ENCODE results near the gene THAP7.
A peak's percentile ranks its signal among the peaks of the same experiment; 100 is the strongest.

Gene THAP7

DNA sequence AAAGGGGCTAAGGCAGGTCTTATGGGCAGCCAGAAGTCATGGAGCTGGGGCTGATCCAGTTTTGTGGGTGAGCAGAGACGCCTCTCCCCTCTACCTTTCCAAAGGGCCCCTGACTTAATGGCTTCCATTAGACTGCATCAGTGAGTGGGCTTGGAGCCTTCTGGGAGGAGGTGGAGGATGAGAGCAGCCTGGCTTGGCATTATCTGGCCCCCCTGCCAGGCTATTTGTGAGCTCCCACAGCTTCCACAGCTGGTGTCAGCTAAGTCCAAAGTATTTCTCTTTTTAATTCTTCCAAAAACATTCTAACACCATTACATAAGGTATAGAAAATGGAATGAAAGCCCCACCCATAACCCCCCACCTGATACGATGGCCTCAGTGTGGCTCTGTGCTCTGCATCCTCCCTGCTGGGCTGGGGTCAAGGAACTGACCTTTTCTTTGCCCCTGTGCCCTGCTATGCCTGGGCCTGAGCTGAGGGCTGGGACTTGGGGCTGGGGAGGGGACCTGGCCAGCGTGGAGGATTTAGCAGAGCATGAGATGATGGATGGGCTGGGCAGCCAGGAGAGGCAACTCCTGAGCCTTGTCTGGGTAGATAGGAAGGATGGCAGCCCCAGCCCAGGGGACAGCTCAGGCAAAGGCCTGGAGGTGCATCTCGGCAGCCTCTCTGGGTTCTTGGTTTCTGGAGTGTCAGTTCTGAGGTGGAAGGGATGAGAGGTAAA is 30.8 kb downstream of the THAP7 start:
- H3K4me3 ChIP-seq (ENCODE audit: low read depth, low read length) = no peak overlapping the region
- DNase-seq (ENCODE audit: low read depth, low spot score) = peak; percentile 28
- TF ChIP-seq, protein P1, sequence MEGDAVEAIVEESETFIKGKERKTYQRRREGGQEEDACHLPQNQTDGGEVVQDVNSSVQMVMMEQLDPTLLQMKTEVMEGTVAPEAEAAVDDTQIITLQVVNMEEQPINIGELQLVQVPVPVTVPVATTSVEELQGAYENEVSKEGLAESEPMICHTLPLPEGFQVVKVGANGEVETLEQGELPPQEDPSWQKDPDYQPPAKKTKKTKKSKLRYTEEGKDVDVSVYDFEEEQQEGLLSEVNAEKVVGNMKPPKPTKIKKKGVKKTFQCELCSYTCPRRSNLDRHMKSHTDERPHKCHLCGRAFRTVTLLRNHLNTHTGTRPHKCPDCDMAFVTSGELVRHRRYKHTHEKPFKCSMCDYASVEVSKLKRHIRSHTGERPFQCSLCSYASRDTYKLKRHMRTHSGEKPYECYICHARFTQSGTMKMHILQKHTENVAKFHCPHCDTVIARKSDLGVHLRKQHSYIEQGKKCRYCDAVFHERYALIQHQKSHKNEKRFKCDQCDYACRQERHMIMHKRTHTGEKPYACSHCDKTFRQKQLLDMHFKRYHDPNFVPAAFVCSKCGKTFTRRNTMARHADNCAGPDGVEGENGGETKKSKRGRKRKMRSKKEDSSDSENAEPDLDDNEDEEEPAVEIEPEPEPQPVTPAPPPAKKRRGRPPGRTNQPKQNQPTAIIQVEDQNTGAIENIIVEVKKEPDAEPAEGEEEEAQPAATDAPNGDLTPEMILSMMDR (IDR thresholded peaks at IDR 0.05; ENCODE audit: low read depth, low read length) = no peak
- in situ Hi-C loops (cut with HindIII; ENCODE audit: low sequenced_read_pairs) = no loop called here

DNA sequence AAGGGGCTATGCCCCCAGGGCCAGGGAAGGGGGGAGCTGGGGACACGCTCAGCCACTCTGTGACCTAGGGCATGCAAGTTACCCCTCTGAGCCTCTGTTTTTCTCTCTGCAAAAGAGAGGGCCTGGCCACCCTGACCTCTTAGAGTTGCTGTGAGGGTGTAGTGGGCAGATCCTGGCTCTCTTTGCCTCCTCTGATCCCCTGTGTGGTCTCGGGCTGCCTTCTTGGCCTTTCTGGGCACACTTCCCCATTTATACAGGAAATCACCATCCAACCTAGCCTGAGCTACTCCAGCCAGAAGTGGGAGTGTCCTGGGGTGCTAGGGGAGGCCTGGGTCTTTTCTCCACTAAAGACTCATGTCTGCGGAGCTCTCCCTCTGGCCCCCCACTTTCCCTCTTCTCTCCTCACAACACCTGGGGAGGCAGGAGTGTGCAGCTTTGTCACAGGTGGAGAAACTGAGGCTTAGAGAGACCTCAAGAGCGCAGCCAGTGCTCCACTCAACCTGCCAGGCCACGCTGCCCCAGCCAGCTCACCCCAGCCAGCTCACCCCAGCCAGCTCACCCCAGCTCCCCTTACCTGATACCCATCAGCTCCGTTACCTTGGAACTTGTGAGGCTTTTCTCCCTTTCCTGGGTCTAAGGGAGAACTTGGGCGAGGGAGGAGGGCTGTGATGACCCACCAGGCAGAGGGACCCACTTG is 33.5 kb downstream of the THAP7 start:
- H3K4me3 ChIP-seq (ENCODE audit: low read depth, low read length) = no peak overlapping the region
- in situ Hi-C loops (cut with HindIII; ENCODE audit: low sequenced_read_pairs) = no loop called here
- TF ChIP-seq, protein P1 (IDR thresholded peaks at IDR 0.05; ENCODE audit: low read depth, low read length) = no peak
- DNase-seq (ENCODE audit: low read depth, low spot score) = no peak

DNA sequence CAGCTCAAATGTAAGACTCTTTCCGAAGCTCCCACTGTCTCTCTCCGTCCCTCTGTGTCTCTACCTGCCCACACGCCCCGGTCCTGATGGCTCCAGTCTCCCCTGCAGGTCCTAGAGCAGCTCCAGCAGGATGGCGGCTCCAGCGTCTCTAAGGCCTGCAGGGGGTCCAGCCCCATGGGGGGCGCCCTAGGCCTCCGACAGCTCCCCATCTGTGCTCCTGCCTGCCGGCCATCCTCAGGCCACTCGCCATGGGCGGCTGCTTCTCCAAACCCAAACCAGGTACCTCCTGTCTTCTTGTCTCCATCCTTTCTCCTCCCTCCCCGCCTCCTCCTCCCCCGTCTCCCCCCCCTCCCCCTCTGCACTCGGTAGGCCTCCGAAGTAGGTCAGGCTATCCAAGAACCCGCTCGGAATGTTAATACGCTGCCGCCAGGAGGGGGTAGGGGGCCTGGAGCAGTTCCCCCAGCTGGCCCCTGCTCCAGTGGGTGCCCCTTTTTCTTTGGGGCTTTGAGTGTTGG is 34.2 kb downstream of the THAP7 start:
- in situ Hi-C loops (cut with HindIII; ENCODE audit: low sequenced_read_pairs) = no loop called here
- no peak for DNase-seq (ENCODE audit: low read depth, low spot score)
- TF ChIP-seq, protein P1 (IDR thresholded peaks at IDR 0.05; ENCODE audit: low read depth, low read length) = no peak
- H3K4me3 ChIP-seq (ENCODE audit: low read depth, low read length) = no peak overlapping the region

DNA sequence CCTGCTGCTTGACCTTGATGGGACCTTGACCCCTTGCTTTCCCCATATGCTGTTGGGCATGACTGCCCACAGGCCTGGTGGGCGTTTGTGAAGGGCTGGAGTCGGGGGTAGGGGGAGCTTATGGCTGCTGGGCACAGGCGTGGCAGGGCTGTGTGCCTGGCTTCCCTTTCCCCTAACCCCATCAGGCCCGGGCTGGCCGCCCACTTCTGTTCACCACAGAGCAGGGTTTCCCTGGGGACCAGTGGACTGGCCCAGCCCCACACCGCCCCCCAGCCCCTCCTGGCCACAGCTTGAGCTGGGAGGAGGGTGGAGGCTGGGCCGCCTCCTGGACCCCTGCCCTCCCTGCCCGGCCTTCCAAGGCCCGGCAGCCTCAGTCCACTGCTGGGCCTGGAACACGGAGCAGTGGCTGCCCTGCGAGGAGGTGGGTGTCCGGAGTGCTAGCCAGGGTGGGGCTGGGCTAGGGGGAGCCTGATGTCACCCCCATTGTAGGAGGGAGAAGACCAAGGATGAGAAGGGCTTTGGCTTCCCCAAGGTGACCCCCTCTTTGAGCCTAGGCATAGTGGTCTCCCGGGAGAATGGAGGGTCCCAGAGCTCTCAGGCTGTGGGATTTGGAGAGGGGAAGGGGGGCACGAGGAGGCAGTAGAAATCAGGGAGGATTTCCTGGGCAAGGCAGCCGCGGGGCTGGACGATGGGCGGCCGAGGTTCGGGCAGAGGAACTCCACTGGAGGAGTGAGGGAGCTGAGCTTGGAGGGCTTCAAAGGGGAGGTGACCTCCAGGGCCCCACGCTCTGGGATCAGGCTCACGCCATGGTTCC is 34.8 kb downstream of the THAP7 start, which contains the start of gene AIFM3:
Gene AIFM3, plus strand, starts transcription at position 373 of the 814 bp plus-strand sequence. CDS start 690 bp downstream, outside the sequence.
- DNase-seq (ENCODE audit: low read depth, low spot score) = no peak
- in situ Hi-C loops (cut with HindIII; ENCODE audit: low sequenced_read_pairs) = no loop called here
- TF ChIP-seq, protein P1 (IDR thresholded peaks at IDR 0.05; ENCODE audit: low read depth, low read length) = no peak
- no peak within 1 kb of the TSS for H3K4me3 ChIP-seq (ENCODE audit: low read depth, low read length)

DNA sequence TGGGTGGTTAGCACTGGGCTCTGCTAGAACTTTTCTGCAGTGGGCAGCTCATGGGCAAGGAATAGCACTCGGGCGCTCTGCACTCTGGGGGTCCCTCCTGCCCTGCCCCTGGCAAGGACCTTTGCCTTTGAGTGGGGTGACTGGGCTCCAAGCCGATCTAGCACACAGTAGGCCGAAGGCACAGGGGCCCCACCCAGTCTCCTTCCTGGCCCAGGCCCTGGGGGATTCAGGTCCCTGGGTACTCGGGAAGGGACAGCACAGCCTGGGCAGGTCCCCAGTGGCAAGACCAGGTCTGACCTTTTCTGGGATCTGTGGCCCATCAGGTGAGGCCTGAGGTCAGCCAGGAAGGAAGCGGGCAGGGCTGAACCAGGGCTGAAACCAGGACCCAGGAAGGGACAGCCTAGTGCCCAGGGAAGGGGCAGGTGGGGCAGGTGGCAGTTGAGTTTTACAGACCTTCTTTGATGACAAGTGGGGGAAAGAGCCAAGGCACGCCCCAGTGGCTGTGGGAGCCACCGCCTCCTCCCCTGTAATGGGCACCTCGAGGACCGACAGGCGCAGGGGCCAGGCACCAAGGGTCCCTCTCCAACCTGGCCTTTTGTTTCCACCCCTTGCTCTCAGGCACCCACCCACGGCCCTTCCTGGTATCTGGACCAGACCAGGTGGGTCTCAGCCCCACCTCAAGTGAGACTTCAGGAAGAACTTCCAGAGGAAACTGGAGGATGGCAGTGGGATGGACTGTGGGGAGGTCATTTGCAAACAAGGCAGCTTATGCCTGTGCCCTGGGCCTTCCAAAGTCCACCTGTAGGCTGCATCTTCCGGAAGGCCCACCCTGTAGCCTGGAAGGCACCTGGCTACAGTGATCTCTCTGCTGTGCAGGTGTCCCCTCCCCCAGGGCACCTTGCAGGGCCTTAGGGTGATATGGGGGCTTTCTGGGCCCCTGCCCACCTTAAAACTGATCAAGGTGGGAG is 35.7 kb downstream of the THAP7 start:
- TF ChIP-seq, protein P1 (IDR thresholded peaks at IDR 0.05; ENCODE audit: low read depth, low read length) = no peak
- DNase-seq (ENCODE audit: low read depth, low spot score) = no peak
- in situ Hi-C loops (cut with HindIII; ENCODE audit: low sequenced_read_pairs) = no loop called here
- no peak overlapping the region for H3K4me3 ChIP-seq (ENCODE audit: low read depth, low read length)

Data from astrocyte of the spinal cord (primary cell).